GM18517 (cell line): Measurements from ENCODE around the gene PPFIA3.

Source experiments
- ATAC-seq: cut with Tn5 transposase; IDR thresholded peaks from one replicate; pipeline ENCODE4 v1.9.1; 2021; ENCODE audit warnings: mild to moderate bottlenecking, moderate library complexity; ENCODE audit not compliant: unreplicated experiment

Gene PPFIA3

DNA sequence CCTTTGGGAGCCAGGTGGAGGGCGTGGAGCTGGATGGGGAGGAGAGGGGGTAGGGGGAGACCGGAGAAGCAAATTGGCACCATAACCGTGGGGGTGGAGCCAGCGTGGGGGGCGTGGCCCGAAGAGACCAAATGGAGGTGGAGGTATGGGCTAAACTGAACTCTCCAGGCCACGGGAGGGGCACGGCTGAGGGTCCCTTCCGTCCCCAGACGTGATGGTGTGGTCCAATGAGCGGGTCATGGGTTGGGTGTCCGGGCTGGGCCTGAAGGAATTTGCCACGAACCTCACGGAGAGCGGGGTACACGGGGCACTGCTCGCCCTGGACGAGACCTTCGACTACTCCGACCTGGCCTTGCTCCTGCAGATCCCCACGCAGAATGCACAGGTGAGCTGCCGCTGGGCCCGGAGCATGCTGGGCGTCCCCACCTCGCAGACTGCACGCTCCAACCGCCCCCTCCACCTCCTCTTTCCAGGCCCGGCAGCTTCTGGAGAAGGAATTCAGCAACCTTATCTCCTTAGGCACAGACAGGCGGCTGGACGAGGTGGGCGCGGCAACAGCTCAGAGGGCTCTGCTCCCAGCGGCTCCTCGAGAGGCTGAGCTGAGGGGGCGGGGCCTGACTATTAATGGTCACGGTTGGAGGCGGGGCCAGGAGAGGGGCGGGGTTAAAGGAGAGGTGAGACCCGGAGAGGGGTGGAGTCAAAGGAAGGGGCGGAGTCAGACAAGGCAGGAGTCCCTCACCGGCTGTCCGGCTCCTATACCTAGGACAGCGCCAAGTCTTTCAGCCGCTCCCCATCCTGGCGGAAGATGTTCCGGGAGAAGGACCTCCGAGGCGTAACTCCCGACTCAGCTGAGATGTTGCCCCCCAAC lies 29.7 kb downstream of the PPFIA3 start:
- no peak for ATAC-seq

DNA sequence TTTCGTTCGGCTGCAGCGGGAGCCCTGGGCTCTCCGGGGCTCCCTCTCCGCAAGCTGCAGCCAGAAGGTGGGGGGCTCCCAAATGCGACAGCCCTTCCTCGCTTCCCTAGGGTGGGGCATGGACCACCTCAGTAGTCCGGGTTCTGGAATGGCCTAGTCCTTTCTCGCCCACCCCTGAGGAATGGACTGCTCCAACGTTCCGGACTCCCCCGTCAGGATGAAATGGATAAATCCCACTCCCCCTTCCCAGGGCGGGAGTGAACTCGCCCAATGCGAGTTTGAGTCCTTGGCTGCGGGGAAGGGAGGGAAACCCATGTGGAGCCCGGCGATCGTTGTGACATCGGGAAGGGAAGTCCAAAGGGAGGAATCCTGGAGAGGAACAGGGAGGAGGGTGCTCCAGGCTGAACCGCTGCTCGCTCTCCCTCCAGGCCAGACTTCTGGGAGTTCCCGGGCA lies 30.3 kb downstream of the PPFIA3 start:
- ATAC-seq = no peak

DNA sequence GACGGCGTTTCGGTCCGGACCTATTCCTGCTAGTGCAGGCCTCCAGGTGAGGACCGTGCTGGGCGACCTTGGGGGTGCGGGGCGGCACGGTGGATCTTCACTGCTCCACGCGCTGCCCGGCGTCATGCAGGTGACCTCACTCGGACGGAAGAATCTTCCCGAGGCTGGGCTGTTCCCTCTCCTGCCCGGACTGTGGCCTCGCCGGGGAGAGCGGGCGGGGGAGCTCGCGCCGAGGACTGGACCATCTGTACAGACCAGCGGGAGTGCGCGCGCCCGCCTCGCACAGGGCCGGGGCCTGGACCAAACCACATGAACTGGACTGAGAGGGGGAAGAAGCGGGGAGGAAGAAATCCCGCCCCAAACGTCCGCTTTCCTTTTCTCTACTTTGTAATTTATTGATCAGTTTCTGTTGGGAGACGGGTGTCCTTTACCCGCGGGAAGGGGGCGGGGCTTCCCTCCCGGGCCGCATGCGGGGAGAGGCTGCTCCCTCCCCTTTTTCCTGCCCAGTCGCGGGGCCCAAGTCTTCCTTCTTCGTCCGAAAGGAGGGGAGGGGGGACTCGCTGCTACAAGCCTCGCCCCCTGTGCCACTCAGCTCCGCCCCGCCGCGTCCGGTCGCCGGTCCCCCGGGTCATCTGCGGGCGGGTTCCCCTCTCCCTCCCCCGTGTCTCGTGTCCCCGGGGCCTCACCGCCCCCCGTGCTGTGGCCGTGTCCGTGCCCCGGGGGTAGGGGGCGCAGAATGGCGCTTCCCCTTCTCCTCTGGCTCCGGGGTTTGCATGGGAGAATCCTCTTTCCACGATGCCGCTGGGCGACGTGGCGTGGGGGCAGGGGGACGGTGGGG lies 31.0 kb downstream of the PPFIA3 start:
- no peak for ATAC-seq

DNA sequence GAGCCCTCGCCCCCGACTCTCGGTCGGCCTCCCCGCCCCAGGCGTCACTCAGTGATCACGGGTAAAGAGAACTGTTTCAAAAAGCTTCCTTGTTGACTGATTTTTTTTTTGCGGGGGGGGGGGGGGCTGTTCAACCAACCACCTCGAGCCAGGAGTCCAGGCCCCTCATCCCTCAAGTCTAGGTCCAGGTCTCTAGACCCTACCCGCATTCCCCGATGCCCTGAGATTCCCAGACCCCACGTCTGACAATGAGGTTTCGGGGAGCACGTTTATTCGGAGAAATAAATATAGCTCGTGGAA lies 31.6 kb downstream of the PPFIA3 start:
- no peak for ATAC-seq

DNA sequence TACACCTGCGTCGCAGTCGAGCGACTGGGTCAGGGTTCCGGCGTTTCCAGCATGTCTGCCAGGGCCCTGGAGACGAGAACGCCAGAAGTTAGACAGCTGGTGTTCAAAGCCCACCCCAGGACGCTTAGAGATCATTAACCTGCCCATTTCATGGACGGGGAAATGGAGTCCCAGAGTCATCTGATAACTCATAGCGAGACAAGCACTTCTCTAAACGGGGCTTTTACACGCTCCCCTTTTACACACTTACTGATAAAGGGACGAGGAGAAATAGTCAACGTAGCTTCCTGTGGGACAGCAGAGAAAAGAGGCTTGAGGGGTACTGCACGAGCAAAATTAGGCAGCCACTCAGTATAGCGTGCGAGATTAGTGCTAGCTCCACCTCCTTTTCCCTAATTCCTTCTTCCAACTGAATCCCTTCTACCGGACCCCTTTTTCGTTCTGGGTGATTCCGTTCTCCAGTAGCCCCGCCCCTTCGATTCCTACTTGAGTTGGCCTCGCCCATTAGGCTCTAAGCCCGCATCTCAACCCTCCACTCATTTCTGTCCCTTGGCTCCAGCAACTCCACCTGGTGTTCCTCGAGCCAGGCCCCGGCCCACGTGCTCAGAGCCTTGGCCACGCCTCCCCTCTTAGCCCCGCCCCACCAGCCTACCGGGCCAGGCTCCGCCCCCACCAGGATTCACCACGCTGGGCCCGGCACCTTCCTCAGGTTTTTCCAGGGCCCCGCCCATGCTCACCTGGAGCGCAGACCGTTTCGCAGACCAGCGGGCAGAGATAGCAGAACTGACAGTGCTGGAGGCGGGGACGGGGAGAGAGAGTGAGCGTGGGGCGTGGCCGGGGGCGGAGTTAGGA lies 32.1 kb downstream of the PPFIA3 start:
- no peak for ATAC-seq

DNA sequence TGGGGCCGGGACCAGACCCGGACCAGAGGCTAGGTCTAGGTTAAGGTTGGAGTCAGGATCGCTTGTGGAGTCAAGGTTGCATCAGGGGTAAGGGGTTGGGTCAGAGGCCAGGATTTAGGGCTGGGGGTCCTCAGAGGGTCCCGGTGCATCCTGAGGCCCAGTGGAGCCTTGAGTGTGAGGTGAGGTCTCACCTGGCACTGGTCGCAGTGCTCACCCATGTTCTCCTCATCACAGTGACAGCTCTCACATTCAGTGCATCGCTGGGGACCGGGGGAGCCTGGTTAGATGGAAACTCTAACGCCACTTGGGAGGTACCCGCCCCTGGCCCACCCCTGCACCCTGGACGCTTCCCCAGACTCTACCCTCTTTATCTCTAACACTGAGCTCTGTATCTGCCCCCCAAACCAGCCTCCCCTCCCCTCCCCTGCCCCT lies 32.8 kb downstream of the PPFIA3 start:
- ATAC-seq = no peak

DNA sequence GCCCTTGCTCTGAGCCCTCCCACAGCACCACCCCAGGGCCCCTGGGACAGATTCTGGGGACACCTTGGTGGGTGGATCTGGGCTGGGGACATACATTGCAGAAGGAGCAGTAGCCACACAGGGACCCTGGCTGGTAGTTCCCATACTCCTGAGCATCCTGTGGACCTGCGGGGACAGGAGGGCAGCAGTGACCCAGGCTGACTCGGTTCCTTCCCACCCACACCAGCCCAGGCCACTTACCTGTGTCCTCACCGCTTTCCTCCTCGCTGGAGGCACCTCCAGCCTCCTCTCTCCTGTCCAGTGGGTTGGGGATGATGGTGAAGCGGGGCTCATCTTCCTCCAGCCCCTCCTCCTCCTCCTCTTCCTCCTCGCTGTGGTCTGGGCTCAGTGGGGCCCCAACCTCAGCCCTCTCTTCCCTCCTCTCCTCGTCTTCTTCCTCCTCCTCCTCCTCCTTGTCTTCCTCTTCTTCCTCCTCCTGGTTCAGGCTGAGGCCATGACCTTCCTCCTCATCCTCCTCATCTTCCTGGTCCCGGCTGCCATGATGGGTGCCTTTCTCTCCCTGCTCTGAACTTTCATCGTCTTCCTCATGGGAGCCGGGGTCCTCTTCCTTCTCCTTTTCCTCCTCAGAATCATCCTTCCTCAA lies 33.9 kb downstream of the PPFIA3 start:
- no peak for ATAC-seq

DNA sequence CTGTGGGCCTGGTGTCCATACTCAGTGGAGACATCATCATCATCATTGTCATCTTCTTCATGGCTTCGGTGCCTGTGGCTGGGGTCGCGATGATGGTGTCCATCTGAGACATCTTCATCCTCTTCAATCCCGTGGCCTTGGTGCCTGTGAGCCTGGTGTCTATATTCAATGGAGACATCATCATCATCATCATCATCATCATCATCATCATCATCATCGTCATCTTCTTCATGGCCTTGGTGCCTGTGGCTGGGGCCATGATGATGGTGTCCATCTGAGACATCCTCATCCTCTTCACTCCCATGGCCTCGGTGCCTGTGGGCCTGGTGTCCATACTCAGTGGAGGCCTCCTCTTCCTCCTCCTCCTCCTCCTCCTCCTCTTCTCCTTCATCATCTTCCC lies 34.9 kb downstream of the PPFIA3 start:
- no peak for ATAC-seq

DNA sequence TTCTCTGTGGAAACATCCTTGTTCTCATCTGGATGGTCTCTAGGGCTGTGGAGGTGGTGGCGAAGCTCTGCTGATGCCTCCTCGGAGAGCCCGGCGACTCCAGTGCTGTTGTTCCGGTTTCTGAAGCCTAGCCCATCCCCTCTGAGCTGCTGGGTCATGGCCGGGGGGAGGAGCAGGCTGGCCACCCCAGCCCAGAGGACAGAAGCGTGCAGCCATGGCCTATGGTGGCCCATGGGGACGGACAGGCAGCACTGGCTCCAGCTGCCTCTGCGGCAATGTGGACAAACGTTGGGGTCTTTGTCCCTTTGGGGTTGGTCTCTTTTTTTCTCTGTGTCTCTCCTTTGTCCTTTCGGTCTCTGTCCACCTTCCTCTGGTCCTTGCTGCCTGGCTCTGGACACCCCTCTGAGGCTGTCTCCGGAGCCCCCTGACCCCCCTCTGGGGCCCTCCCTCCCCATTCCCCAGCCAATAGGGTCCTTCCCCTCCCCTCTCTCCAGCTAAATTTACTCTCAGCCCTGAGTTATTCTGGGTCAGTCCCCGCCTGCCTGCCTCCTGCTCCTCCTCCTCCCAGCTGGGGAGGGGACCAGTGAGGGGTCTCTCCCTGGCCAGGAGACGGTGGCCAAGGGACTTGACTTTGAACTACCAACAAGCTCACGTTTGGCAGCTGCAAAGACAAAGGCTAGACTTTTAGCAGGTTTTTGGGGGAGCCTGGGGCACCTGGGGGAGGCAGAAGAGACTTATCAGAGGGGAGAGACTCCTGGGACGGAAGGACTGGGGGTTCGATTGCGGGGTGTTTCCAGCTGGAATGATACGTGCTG lies 35.9 kb downstream of the PPFIA3 start, which contains the start of gene HRC:
Gene HRC (minus strand): TSS at position 392 of the 815 bp plus-strand sequence. CDS start 159 bp downstream, at position 233.
- ATAC-seq = no peak

DNA sequence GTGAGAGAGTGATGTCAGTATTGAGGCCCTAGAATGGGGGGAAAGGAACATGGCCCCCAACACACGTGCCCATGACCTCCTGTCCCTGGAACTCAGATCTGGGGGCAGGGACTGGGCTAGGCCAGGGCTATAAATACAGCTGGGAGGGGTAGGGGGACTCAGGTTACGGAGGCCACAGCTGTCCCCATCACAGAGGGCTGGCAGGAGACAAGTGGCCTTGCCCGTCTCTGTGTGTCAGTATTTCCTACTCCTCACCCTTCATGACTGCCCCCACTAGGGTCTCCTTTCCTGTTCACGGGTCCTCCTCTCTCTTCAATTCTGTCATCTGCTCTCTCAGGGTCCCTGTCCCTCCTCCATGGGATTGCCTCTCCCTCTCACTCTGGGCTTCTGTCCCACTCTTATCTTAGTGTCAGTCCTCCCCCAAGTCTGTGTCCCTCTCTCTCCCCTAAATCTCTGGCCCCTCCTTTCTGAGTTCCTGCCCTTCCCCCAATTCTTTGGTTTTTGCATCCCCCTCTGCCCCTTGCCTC lies 36.5 kb downstream of the PPFIA3 start:
- no peak for ATAC-seq

DNA sequence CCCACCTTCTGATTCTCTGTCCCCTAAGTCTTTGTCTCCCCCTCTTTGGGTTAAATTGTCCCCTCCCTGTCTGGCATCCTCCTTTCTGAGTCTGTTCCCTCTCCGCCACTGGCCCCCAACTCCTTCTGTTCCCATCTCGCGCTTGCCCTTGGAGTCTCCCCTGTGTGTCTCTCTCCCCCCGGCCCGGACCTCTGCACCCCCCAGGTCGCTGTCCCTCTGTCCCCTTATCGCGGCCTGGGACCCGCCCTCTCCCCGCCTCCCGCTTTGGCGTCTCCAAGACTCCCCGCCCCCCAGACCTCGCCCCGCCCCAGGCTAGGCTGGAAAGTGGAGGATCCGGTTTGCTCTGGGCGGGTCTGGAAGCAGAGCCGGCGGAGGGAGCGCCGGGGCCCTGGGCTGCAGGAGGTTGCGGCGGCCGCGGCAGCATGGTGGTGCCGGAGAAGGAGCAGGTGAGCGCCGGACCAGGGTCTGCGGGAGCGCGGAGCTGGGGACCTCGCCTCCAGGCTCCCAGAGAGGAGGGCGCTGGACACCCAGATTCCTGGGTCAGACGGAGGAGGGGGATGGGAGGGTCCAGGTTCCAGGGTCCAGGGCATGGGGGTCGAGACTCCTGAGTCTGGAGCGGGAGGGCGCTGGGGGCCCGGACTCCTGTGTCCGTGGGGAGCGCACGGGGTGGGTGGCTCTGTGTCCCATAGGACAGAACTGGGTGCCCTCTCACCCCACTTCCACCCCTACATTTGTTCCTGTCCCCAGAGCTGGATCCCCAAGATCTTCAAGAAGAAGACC lies 38.3 kb downstream of the PPFIA3 start, which contains the start of gene TRPM4:
Gene TRPM4 (plus strand): TSS at position 348 of the 780 bp plus-strand sequence. CDS start 75 bp downstream, at position 423.
- ATAC-seq = no peak

DNA sequence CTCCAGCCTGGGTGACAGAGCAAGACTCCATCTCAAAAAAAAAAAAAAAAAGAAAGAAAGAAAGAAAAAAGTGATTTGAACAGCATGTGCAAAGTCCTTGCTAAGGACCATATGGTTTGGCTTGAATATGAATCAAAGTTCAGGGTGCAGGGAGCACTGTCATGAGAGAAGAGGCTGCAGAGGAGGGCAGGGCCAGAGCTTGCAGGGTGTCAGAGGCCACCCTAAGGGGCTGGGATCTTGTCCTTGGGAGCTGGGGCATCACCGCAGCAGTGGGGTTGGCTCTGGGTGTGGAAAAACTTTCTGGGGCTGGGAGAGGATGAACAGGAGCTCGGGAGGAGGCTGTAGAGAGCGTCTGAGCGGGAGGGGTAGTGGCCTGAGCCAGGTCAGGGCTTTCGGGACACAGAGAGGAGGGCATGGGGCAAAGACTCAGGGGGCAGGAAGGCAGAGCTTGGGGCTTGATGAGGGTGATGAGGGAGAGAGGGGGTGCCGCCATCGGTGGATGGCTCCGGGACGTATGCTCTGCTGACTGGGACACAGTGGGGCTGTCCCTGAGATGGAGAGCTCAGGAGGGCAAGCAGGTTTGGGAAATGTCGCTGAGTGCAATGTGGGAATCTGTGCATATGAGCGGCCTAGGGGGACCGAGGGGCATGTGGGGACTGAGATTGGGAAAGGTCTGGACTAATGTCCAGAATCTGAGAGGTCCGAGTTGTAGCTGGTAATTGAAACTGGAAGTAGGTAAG lies 41.3 kb downstream of the PPFIA3 start:
- no peak for ATAC-seq

DNA sequence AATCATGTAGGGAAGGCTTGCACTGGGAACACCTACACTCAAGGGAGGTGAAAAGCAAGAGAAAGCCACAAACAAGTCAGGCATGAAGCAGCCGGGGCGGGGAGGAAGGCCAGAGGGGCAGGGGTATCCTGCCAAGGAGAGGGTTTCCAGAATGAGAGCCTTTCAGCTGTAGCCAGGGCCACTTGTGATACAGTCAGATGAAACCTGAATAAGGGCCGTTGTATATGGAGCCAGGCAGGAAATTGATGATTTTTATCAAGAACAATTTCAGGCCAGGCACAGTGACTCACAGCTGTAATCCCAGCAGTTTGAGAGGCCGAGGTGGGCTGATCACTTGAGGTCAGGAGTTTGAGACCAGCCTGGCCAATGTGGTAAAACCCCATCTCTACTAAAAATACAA lies 42.6 kb downstream of the PPFIA3 start:
- no peak for ATAC-seq

DNA sequence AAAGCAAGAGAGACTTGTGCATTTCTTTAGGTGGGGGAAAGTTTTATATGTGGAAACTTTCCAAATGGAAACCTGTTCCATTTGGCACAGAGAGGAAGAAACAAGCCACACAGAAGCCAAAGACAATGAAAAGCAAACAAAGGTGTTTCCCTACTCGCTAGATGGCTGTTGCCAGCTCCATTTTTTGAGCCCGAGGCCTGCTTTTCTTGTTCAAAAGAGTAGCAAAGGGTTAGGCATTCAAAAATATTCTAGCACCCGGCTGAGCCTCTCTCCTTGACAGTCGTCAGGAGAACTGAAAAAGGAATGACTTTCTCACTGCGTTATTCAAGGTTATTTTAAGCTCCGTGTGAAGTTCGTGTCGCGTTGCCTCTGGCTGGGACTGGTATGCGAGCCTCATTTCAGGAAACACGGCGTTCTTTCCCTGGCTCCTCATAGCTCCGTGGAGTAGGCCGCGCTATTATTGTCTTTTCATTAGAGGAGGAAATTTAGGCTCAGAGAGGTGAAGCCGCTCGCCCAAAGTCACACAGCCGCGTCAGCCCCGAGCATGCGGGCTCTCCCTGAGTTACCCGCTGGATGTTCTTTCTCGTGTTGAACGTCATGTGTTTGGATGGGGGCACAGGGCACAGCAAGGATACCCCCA lies 45.9 kb downstream of the PPFIA3 start:
- ATAC-seq = no peak

DNA sequence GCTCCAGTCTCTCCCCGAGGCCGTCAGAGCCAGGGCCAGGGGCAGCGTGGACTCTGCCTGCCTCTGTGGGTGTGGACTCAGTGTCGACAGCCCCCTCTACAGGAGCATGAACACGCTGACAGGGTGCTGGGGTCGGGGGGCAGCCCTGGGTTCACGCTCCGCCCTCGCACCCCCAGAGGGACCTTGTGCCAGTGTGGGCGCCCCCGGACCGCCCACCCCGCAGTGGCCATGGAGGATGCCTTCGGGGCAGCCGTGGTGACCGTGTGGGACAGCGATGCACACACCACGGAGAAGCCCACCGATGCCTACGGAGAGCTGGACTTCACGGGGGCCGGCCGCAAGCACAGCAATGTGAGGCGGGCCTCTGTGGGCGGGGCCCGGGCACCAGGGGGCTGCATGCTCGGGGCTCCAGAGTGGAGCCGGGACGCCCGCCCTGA lies 46.5 kb downstream of the PPFIA3 start:
- no peak for ATAC-seq

DNA sequence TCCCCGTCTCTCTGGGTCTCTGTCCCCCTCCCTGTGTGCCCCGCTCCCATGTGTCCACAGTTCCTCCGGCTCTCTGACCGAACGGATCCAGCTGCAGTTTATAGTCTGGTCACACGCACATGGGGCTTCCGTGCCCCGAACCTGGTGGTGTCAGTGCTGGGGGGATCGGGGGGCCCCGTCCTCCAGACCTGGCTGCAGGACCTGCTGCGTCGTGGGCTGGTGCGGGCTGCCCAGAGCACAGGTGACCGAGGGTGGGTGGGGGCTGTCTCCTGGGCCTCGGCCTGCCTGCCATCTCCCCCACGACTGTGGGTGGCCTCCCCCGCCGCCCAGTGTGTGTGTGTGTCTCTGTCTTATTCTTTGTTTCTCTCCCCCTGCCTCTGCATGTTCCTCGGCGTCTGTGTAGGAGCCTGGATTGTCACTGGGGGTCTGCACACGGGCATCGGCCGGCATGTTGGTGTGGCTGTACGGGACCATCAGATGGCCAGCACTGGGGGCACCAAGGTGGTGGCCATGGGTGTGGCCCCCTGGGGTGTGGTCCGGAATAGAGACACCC lies 48.6 kb downstream of the PPFIA3 start:
- ATAC-seq = no peak

DNA sequence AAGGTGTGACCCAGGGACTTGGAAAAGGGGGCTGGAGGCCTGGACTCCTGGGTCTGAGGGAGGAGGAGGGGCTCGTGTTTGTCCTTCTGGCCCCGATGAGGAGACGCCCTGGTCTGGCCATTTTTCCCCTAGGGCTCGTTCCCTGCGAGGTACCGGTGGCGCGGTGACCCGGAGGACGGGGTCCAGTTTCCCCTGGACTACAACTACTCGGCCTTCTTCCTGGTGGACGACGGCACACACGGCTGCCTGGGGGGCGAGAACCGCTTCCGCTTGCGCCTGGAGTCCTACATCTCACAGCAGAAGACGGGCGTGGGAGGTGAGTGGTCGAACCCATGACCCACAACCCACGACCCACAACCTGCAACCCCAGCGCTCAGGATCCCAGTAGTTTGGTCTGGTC lies 49.1 kb downstream of the PPFIA3 start:
- ATAC-seq = no peak
